GM06990 (cell line): ENCODE measurements around the gene SRCAP.

Experiments
- DNase-seq: peaks from one replicate; pipeline ENCODE4 v3.0.0-alpha.2; 2011; ENCODE audit not compliant: insufficient read length; ENCODE audit errors: extremely low read depth
- H3K27me3 ChIP-seq: replicated peaks from 2 replicates; pipeline ENCODE4 v1.6.0; 2011; ENCODE audit warnings: low read length; ENCODE audit not compliant: control insufficient read depth, insufficient read depth
- H3K36me3 ChIP-seq: 2 replicates; pipeline ENCODE4 v1.5.1; 2011; ENCODE audit warnings: low read length; ENCODE audit not compliant: control insufficient read depth, insufficient read depth
- H3K4me3 ChIP-seq: replicated peaks from 2 replicates; pipeline ENCODE4 v1.5.1; 2011; ENCODE audit warnings: low read depth, mild to moderate bottlenecking, control low read depth, low read length
- CTCF ChIP-seq: IDR thresholded peaks from 2 replicates; pipeline ENCODE4 v1.5.1; 2011; ENCODE audit warnings: low read length, control low read depth, mild to moderate bottlenecking, inconsistent platforms; ENCODE audit not compliant: insufficient read depth, poor library complexity, severe bottlenecking

The SRCAP gene

GRCh38 chr16:30780549-30780948 lies 81.6 kb downstream of the SRCAP start:
- TF ChIP-seq CTCF = no peak
- no peaks in the 10 kb centered on the region for H3K36me3 ChIP-seq
- DNase-seq = no peak

GRCh38 chr16:30782486-30783279 lies 83.7 kb downstream of the SRCAP start:
- Histone ChIP-seq H3K36me3 (no peaks in the 10 kb centered on the region), H3K27me3 (no peaks in the 10 kb centered on the region), H3K4me3 (no peak overlapping the region)
- no peak for DNase-seq
- no peak for TF ChIP-seq CTCF

More at GRCh38 chr16:30780549-30780948, 81.6 kb downstream of the SRCAP start:
- H3K4me3 ChIP-seq = no peak overlapping the region
- no peaks in the 10 kb centered on the region for H3K27me3 ChIP-seq

GRCh38 chr16:30783280-30784109 lies 84.5 kb downstream of the SRCAP start:
- H3K27me3 ChIP-seq = no peaks in the 10 kb centered on the region
- no peaks in the 10 kb centered on the region for H3K36me3 ChIP-seq
- TF ChIP-seq CTCF = no peak
- DNase-seq = no peak
- H3K4me3 ChIP-seq = no peak overlapping the region

GRCh38 chr16:30784215-30784614 lies 85.2 kb downstream of the SRCAP start:
- no peak for TF ChIP-seq CTCF
- Histone ChIP-seq H3K4me3 (no peak overlapping the region), H3K27me3 (no peaks in the 10 kb centered on the region), H3K36me3 (no peaks in the 10 kb centered on the region)
- no peak for DNase-seq

GRCh38 chr16:30785126-30786106 lies 86.4 kb downstream of the SRCAP start:
- TF ChIP-seq CTCF = no peak
- Histone ChIP-seq H3K36me3 (no peaks in the 10 kb centered on the region), H3K27me3 (no peaks in the 10 kb centered on the region), H3K4me3 (no peak overlapping the region)
- DNase-seq = no peak
